Measurements from ENCODE around the gene PCDHA9. TPM values are rescaled to one million over a fixed set of nuclear protein-coding genes. Genes with fewer than 3 reads are reported as not detected.
"Not testable (repeated sequence)": the region's sequence is repeated elsewhere in the genome, so short reads cannot be mapped to it uniquely, and the experiment has no call there.

Gene PCDHA9
- 0.04 TPM in 1 of 2 replicates, not detected in the other for total RNA-seq

- not testable (repeated sequence) for DNase-seq (ENCODE audit: low read depth, low spot score)
Observed at GRCh38 chr5:140848139-140849102, at the start of gene PCDHA9. Gene PCDHA9 (plus strand): TSS chr5:140848382. CDS start chr5:140848496, 114 bp downstream.

GRCh38 chr5:140800816-140801493 lies 47.2 kb upstream of the PCDHA9 start, which contains the start of gene PCDHA3:
Gene PCDHA3 (plus strand): TSS chr5:140801057.
- DNase-seq (ENCODE audit: low read depth, low spot score), result no peak

- no peak for DNase-seq (ENCODE audit: low read depth, low spot score)
Observed at GRCh38 chr5:140801494-140801841, 46.7 kb upstream of the PCDHA9 start.

GRCh38 chr5:140802381-140802780 lies 45.8 kb upstream of the PCDHA9 start:
- not testable (repeated sequence) for DNase-seq (ENCODE audit: low read depth, low spot score)

GRCh38 chr5:140802781-140803271 lies 45.4 kb upstream of the PCDHA9 start:
- DNase-seq (ENCODE audit: low read depth, low spot score), result no peak

- DNase-seq (ENCODE audit: low read depth, low spot score), result no peak
Observed at GRCh38 chr5:140806834-140807775, 41.1 kb upstream of the PCDHA9 start, which contains the start of gene PCDHA4. Gene PCDHA4 (plus strand): TSS chr5:140807068.

- DNase-seq (ENCODE audit: low read depth, low spot score), result not testable (repeated sequence)
Observed at GRCh38 chr5:140808241-140808888, 39.8 kb upstream of the PCDHA9 start.

- no peak for DNase-seq (ENCODE audit: low read depth, low spot score)
Observed at GRCh38 chr5:140808889-140809291, 39.3 kb upstream of the PCDHA9 start.

- no peak for DNase-seq (ENCODE audit: low read depth, low spot score)
Observed at GRCh38 chr5:140821375-140822280, 26.6 kb upstream of the PCDHA9 start, which contains the start of gene PCDHA5. Gene PCDHA5 (plus strand): TSS chr5:140821613.

GRCh38 chr5:140822281-140822629 lies 25.9 kb upstream of the PCDHA9 start:
- DNase-seq (ENCODE audit: low read depth, low spot score), result no peak

- not testable (repeated sequence) for DNase-seq (ENCODE audit: low read depth, low spot score)
Observed at GRCh38 chr5:140822969-140823368, 25.2 kb upstream of the PCDHA9 start.

GRCh38 chr5:140823475-140823874 lies 24.7 kb upstream of the PCDHA9 start:
- no peak for DNase-seq (ENCODE audit: low read depth, low spot score)

- DNase-seq (ENCODE audit: low read depth, low spot score), result no peak
Observed at GRCh38 chr5:140827704-140828361, 20.3 kb upstream of the PCDHA9 start, which contains the start of gene PCDHA6. Gene PCDHA6 (plus strand): TSS chr5:140827960. CDS start chr5:140828092, 132 bp downstream.

- no peak for DNase-seq (ENCODE audit: low read depth, low spot score)
Observed at GRCh38 chr5:140828362-140828737, 19.8 kb upstream of the PCDHA9 start.

- not testable (repeated sequence) for DNase-seq (ENCODE audit: low read depth, low spot score)
Observed at GRCh38 chr5:140829511-140830501, 18.4 kb upstream of the PCDHA9 start.

- no peak for DNase-seq (ENCODE audit: low read depth, low spot score)
Observed at GRCh38 chr5:140833993-140834392, 14.2 kb upstream of the PCDHA9 start, which contains the start of gene PCDHA7. Gene PCDHA7 (plus strand): TSS chr5:140834269. CDS start chr5:140834384, 115 bp downstream.

GRCh38 chr5:140834439-140835008 lies 13.7 kb upstream of the PCDHA9 start:
- not testable (repeated sequence) for DNase-seq (ENCODE audit: low read depth, low spot score)
